SKM-1 (cell line): ENCODE data around the gene HDHD3.
A peak's percentile ranks its signal among the peaks of the same experiment; 100 is the strongest.
"Not testable (repeated sequence)": the region's sequence is repeated elsewhere in the genome, so short reads cannot be mapped to it uniquely, and the experiment has no call there.

Source experiments
- DNase-seq: peaks from one replicate; lab custom pipeline; 2025; ENCODE audit not compliant: unreplicated experiment; lab: John Stamatoyannopoulos, UW

Gene HDHD3

GRCh38 chr9:113376634-113377567 lies at the start of gene HDHD3:
Gene HDHD3 (minus strand): TSS chr9:113376986. CDS start chr9:113374354, 2,632 bp downstream.
- DNase-seq: no peak

- DNase-seq: no peak
Measured at GRCh38 chr9:113425072-113425471, 48.3 kb upstream of the HDHD3 start.

- DNase-seq: no peak
Measured at GRCh38 chr9:113421726-113422125, 44.9 kb upstream of the HDHD3 start.

GRCh38 chr9:113417370-113417769 lies 40.6 kb upstream of the HDHD3 start:
- no peak for DNase-seq

- no peak for DNase-seq
Measured at GRCh38 chr9:113416149-113416721, 39.4 kb upstream of the HDHD3 start.

- DNase-seq: peak; percentile 64
Measured at GRCh38 chr9:113410207-113410864, 33.5 kb upstream of the HDHD3 start, which contains the start of the genes C9orf43 and POLE3. Gene C9orf43 (plus strand): TSS chr9:113410747. CDS start chr9:113413494, 2,747 bp downstream. Gene POLE3 (minus strand): TSS chr9:113410675. CDS start chr9:113410293, 382 bp downstream.

- DNase-seq: no peak
Measured at GRCh38 chr9:113409883-113410206, 33.1 kb upstream of the HDHD3 start.

GRCh38 chr9:113409481-113409880 lies 32.7 kb upstream of the HDHD3 start:
- DNase-seq: no peak

GRCh38 chr9:113406873-113407511 lies 30.2 kb upstream of the HDHD3 start:
- not testable (repeated sequence) for DNase-seq

GRCh38 chr9:113406353-113406752 lies 29.6 kb upstream of the HDHD3 start:
- DNase-seq: not testable (repeated sequence)

- peak; percentile 65 for DNase-seq
Measured at GRCh38 chr9:113403646-113404045, 26.9 kb upstream of the HDHD3 start.

- peak; percentile 76 for DNase-seq
Measured at GRCh38 chr9:113401027-113401792, 24.4 kb upstream of the HDHD3 start, which contains the start of gene ALAD. Gene ALAD (minus strand): TSS chr9:113401284. CDS start chr9:113393559, 7,725 bp downstream.

GRCh38 chr9:113399646-113400200 lies 22.9 kb upstream of the HDHD3 start:
- no peak for DNase-seq

GRCh38 chr9:113398796-113399195 lies 22.0 kb upstream of the HDHD3 start:
- no peak for DNase-seq

GRCh38 chr9:113397203-113397631 lies 20.4 kb upstream of the HDHD3 start:
- DNase-seq: no peak

GRCh38 chr9:113395000-113395861 lies 18.4 kb upstream of the HDHD3 start:
- no peak for DNase-seq

GRCh38 chr9:113393281-113393680 lies 16.5 kb upstream of the HDHD3 start:
- DNase-seq: no peak

GRCh38 chr9:113391917-113392316 lies 15.1 kb upstream of the HDHD3 start:
- DNase-seq: no peak
